ENCODE data around the gene NSUN3.
A peak's percentile ranks its signal among the peaks of the same experiment; 100 is the strongest.
"Not testable (repeated sequence)": the region's sequence is repeated elsewhere in the genome, so short reads cannot be mapped to it uniquely, and the experiment has no call there.

The NSUN3 gene

GRCh38 chr3:94092086-94092485 lies 29.2 kb downstream of the NSUN3 start:
- no peak for DNase-seq (ENCODE audit: low read depth, low spot score)
- Histone ChIP-seq H3K27me3 (ENCODE audit: control insufficient read depth, insufficient read depth, low read length) (no peaks in the 10 kb centered on the region), H3K9me3 (ENCODE audit: control insufficient read depth, insufficient read depth, low read length) (no peaks in the 10 kb centered on the region), H3K4me3 (ENCODE audit: low read length) (no peak overlapping the region), H3K4me1 (ENCODE audit: control insufficient read depth, insufficient read depth, low read length) (no peaks in the 10 kb centered on the region), H3K36me3 (ENCODE audit: control insufficient read depth, insufficient read depth, low read length) (no peaks in the 10 kb centered on the region), H3K27ac (ENCODE audit: low read length) (no peak overlapping the region)
- no CpG with 5 or more reads among the region's 1 CpG for WGBS (ENCODE audit: insufficient coverage, insufficient read length)

GRCh38 chr3:94093151-94093550 lies 30.3 kb downstream of the NSUN3 start:
- no peak overlapping the region for H3K27ac ChIP-seq (ENCODE audit: low read length)
- no peak for DNase-seq (ENCODE audit: low read depth, low spot score)
- H3K4me3 ChIP-seq (ENCODE audit: low read length): no peak overlapping the region
- no peaks in the 10 kb centered on the region for H3K36me3 ChIP-seq (ENCODE audit: control insufficient read depth, insufficient read depth, low read length)
- no peaks in the 10 kb centered on the region for H3K27me3 ChIP-seq (ENCODE audit: control insufficient read depth, insufficient read depth, low read length)
- H3K9me3 ChIP-seq (ENCODE audit: control insufficient read depth, insufficient read depth, low read length): no peaks in the 10 kb centered on the region
- no peaks in the 10 kb centered on the region for H3K4me1 ChIP-seq (ENCODE audit: control insufficient read depth, insufficient read depth, low read length)
- WGBS (ENCODE audit: insufficient coverage, insufficient read length): no CpG with 5 or more reads among the region's 1 CpG

- Histone ChIP-seq H3K27ac (ENCODE audit: low read length) (no peak overlapping the region), H3K4me1 (ENCODE audit: control insufficient read depth, insufficient read depth, low read length) (no peaks in the 10 kb centered on the region), H3K9me3 (ENCODE audit: control insufficient read depth, insufficient read depth, low read length) (no peaks in the 10 kb centered on the region), H3K36me3 (ENCODE audit: control insufficient read depth, insufficient read depth, low read length) (no peaks in the 10 kb centered on the region), H3K4me3 (ENCODE audit: low read length) (no peak overlapping the region), H3K27me3 (ENCODE audit: control insufficient read depth, insufficient read depth, low read length) (no peaks in the 10 kb centered on the region)
- no CpG with 5 or more reads among the region's 2 CpGs for WGBS (ENCODE audit: insufficient coverage, insufficient read length)
- DNase-seq (ENCODE audit: low read depth, low spot score): no peak
These were observed 32.2 kb downstream of the NSUN3 start for GRCh38 chr3:94095111-94095510.

- H3K4me1 ChIP-seq (ENCODE audit: control insufficient read depth, insufficient read depth, low read length): no peaks in the 10 kb centered on the region
- no peak overlapping the region for H3K4me3 ChIP-seq (ENCODE audit: low read length)
- no CpG with 5 or more reads among the region's 3 CpGs for WGBS (ENCODE audit: insufficient coverage, insufficient read length)
- no peaks in the 10 kb centered on the region for H3K9me3 ChIP-seq (ENCODE audit: control insufficient read depth, insufficient read depth, low read length)
- H3K27ac ChIP-seq (ENCODE audit: low read length): no peak overlapping the region
- no peaks in the 10 kb centered on the region for H3K36me3 ChIP-seq (ENCODE audit: control insufficient read depth, insufficient read depth, low read length)
- no peak for DNase-seq (ENCODE audit: low read depth, low spot score)
- no peaks in the 10 kb centered on the region for H3K27me3 ChIP-seq (ENCODE audit: control insufficient read depth, insufficient read depth, low read length)
These were observed 35.6 kb downstream of the NSUN3 start for GRCh38 chr3:94098452-94098851.

- H3K36me3 ChIP-seq (ENCODE audit: control insufficient read depth, insufficient read depth, low read length): no peaks in the 10 kb centered on the region
- WGBS (ENCODE audit: insufficient coverage, insufficient read length): no CpG with 5 or more reads among the region's 1 CpG
- no peak overlapping the region for H3K27ac ChIP-seq (ENCODE audit: low read length)
These were observed 36.5 kb downstream of the NSUN3 start for GRCh38 chr3:94099311-94099710.

GRCh38 chr3:94101860-94102259 lies 39.0 kb downstream of the NSUN3 start:
- no peak overlapping the region for H3K4me3 ChIP-seq (ENCODE audit: low read length)
- WGBS (ENCODE audit: insufficient coverage, insufficient read length): no CpG with 5 or more reads among the region's 4 CpGs
- no peak for DNase-seq (ENCODE audit: low read depth, low spot score)
- no peak overlapping the region for H3K27ac ChIP-seq (ENCODE audit: low read length)
- no peaks in the 10 kb centered on the region for H3K27me3 ChIP-seq (ENCODE audit: control insufficient read depth, insufficient read depth, low read length)
- no peaks in the 10 kb centered on the region for H3K9me3 ChIP-seq (ENCODE audit: control insufficient read depth, insufficient read depth, low read length)
- no peaks in the 10 kb centered on the region for H3K4me1 ChIP-seq (ENCODE audit: control insufficient read depth, insufficient read depth, low read length)
- no peaks in the 10 kb centered on the region for H3K36me3 ChIP-seq (ENCODE audit: control insufficient read depth, insufficient read depth, low read length)

More at GRCh38 chr3:94099311-94099710, 36.5 kb downstream of the NSUN3 start:
- no peaks in the 10 kb centered on the region for H3K4me1 ChIP-seq (ENCODE audit: control insufficient read depth, insufficient read depth, low read length)
- no peaks in the 10 kb centered on the region for H3K9me3 ChIP-seq (ENCODE audit: control insufficient read depth, insufficient read depth, low read length)
- no peak for DNase-seq (ENCODE audit: low read depth, low spot score)
- H3K4me3 ChIP-seq (ENCODE audit: low read length): no peak overlapping the region
- H3K27me3 ChIP-seq (ENCODE audit: control insufficient read depth, insufficient read depth, low read length): no peaks in the 10 kb centered on the region

- Histone ChIP-seq H3K9me3 (ENCODE audit: control insufficient read depth, insufficient read depth, low read length) (no peaks in the 10 kb centered on the region), H3K4me1 (ENCODE audit: control insufficient read depth, insufficient read depth, low read length) (no peaks in the 10 kb centered on the region), H3K36me3 (ENCODE audit: control insufficient read depth, insufficient read depth, low read length) (no peaks in the 10 kb centered on the region), H3K4me3 (ENCODE audit: low read length) (no peak overlapping the region), H3K27me3 (ENCODE audit: control insufficient read depth, insufficient read depth, low read length) (no peaks in the 10 kb centered on the region), H3K27ac (ENCODE audit: low read length) (no peak overlapping the region)
- no peak for DNase-seq (ENCODE audit: low read depth, low spot score)
- no CpG with 5 or more reads among the region's 5 CpGs for WGBS (ENCODE audit: insufficient coverage, insufficient read length)
These were observed 43.4 kb downstream of the NSUN3 start for GRCh38 chr3:94106268-94106667.

- H3K36me3 ChIP-seq (ENCODE audit: control insufficient read depth, insufficient read depth, low read length); DNase-seq (ENCODE audit: low read depth, low spot score); H3K27me3 ChIP-seq (ENCODE audit: control insufficient read depth, insufficient read depth, low read length); H3K4me1 ChIP-seq (ENCODE audit: control insufficient read depth, insufficient read depth, low read length); H3K27ac ChIP-seq (ENCODE audit: low read length); H3K9me3 ChIP-seq (ENCODE audit: control insufficient read depth, insufficient read depth, low read length); H3K4me3 ChIP-seq (ENCODE audit: low read length): not testable (repeated sequence)
These were observed 47.4 kb downstream of the NSUN3 start for GRCh38 chr3:94110232-94110631.

- no peak overlapping the region for H3K27ac ChIP-seq (ENCODE audit: low read length)
- no peaks in the 10 kb centered on the region for H3K4me1 ChIP-seq (ENCODE audit: control insufficient read depth, insufficient read depth, low read length)
- no peaks in the 10 kb centered on the region for H3K36me3 ChIP-seq (ENCODE audit: control insufficient read depth, insufficient read depth, low read length)
- DNase-seq (ENCODE audit: low read depth, low spot score): no peak
- no peak overlapping the region for H3K4me3 ChIP-seq (ENCODE audit: low read length)
- H3K9me3 ChIP-seq (ENCODE audit: control insufficient read depth, insufficient read depth, low read length): no peaks in the 10 kb centered on the region
- H3K27me3 ChIP-seq (ENCODE audit: control insufficient read depth, insufficient read depth, low read length): no peaks in the 10 kb centered on the region
These were observed 48.0 kb downstream of the NSUN3 start for GRCh38 chr3:94110854-94111253.

GRCh38 chr3:94114666-94115065 lies 51.8 kb downstream of the NSUN3 start:
- Histone ChIP-seq H3K4me3 (ENCODE audit: low read length) (no peak overlapping the region), H3K9me3 (ENCODE audit: control insufficient read depth, insufficient read depth, low read length) (no peaks in the 10 kb centered on the region), H3K27ac (ENCODE audit: low read length) (no peak overlapping the region), H3K27me3 (ENCODE audit: control insufficient read depth, insufficient read depth, low read length) (no peaks in the 10 kb centered on the region), H3K36me3 (ENCODE audit: control insufficient read depth, insufficient read depth, low read length) (no peaks in the 10 kb centered on the region), H3K4me1 (ENCODE audit: control insufficient read depth, insufficient read depth, low read length) (no peaks in the 10 kb centered on the region)
- no peak for DNase-seq (ENCODE audit: low read depth, low spot score)
- no CpG with 5 or more reads among the region's 5 CpGs for WGBS (ENCODE audit: insufficient coverage, insufficient read length)

GRCh38 chr3:94115482-94115881 lies 52.6 kb downstream of the NSUN3 start:
- Histone ChIP-seq H3K27me3 (ENCODE audit: control insufficient read depth, insufficient read depth, low read length) (no peaks in the 10 kb centered on the region), H3K9me3 (ENCODE audit: control insufficient read depth, insufficient read depth, low read length) (no peaks in the 10 kb centered on the region), H3K36me3 (ENCODE audit: control insufficient read depth, insufficient read depth, low read length) (no peaks in the 10 kb centered on the region), H3K4me3 (ENCODE audit: low read length) (no peak overlapping the region), H3K27ac (ENCODE audit: low read length) (no peak overlapping the region), H3K4me1 (ENCODE audit: control insufficient read depth, insufficient read depth, low read length) (no peaks in the 10 kb centered on the region)
- DNase-seq (ENCODE audit: low read depth, low spot score): peak; percentile 11
- WGBS (ENCODE audit: insufficient coverage, insufficient read length): 100% methylated on average over 1 of the region's 6 CpGs
